ENCODE results near the gene TMEM60. TPM values are rescaled to one million over a fixed set of nuclear protein-coding genes. Genes with fewer than 3 reads are reported as not detected.
"Not testable (repeated sequence)": the region's sequence is repeated elsewhere in the genome, so short reads cannot be mapped to it uniquely, and the experiment has no call there.

Gene TMEM60
- total RNA-seq, 1 donor from 2014 or later, result 24.6 TPM

DNA sequence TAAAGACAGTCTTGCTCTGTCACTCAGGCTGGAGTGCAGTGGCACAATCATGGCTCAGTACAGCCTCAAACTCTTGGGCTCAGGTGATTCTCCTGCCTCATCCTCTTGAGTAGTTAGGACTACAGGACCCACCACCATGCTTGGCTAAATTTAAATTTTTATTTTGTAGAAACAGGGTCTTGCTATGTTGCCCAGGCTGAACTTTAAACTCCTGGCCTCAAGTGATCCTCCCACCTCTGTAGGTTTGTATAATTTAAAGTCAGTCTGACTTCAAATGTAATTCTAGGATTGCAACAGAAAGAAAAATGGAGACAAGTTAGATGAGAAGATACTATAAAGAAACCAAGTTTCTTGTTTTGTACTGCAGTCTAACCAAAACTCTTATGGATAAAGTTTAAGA, 11.5 kb downstream of the TMEM60 start:
- Histone ChIP-seq H3K27me3 (ENCODE audit: low read depth) (no peaks in the 10 kb centered on the region), H3K36me3 (peaks cover 9% of the 10 kb centered on the region), H3K4me1 (no peaks in the 10 kb centered on the region), H3K27ac (no peak overlapping the region), H3K9me3 (no peaks in the 10 kb centered on the region), H3K4me3 (no peak overlapping the region)
- DNase-seq (no peak), ATAC-seq (no peak)
- TF ChIP-seq, protein P1, sequence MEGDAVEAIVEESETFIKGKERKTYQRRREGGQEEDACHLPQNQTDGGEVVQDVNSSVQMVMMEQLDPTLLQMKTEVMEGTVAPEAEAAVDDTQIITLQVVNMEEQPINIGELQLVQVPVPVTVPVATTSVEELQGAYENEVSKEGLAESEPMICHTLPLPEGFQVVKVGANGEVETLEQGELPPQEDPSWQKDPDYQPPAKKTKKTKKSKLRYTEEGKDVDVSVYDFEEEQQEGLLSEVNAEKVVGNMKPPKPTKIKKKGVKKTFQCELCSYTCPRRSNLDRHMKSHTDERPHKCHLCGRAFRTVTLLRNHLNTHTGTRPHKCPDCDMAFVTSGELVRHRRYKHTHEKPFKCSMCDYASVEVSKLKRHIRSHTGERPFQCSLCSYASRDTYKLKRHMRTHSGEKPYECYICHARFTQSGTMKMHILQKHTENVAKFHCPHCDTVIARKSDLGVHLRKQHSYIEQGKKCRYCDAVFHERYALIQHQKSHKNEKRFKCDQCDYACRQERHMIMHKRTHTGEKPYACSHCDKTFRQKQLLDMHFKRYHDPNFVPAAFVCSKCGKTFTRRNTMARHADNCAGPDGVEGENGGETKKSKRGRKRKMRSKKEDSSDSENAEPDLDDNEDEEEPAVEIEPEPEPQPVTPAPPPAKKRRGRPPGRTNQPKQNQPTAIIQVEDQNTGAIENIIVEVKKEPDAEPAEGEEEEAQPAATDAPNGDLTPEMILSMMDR (IDR thresholded peaks at IDR 0.05), result no peak
- intact Hi-C loops (cut with DNase I), result no loop called here

DNA sequence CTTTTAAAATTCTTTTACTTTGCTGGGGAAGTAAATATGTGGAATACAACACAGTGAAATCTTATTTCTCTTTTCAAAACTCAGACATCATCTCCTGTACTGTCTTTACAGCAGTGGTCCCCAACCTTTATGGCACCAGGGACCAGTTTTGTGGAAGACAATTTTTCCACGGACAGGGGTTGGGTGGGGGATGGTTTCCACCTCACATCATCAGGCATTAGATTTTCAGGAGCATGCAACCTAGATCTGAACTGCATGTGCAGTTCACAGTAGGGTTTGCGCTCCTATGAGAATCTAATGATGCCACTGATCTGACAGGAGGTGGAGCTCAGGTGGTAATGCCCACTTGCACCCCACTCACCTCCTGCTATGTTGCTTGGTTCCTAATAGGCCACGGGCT, 12.2 kb downstream of the TMEM60 start:
- Histone ChIP-seq H3K9me3 (no peaks in the 10 kb centered on the region), H3K27ac (no peak overlapping the region), H3K27me3 (ENCODE audit: low read depth) (no peaks in the 10 kb centered on the region), H3K36me3 (peaks cover 10% of the 10 kb centered on the region), H3K4me3 (no peak overlapping the region), H3K4me1 (no peaks in the 10 kb centered on the region)
- TF ChIP-seq, protein P1 (IDR thresholded peaks at IDR 0.05), result no peak
- intact Hi-C loops (cut with DNase I), result no loop called here
- DNase-seq (no peak), ATAC-seq (no peak)

GRCh38 chr7:77784426-77784825, 13.8 kb downstream of the TMEM60 start:
- H3K4me3 ChIP-seq; ATAC-seq; H3K27me3 ChIP-seq (ENCODE audit: low read depth); H3K4me1 ChIP-seq; H3K9me3 ChIP-seq; H3K27ac ChIP-seq; DNase-seq; intact Hi-C loops (cut with DNase I): not testable (repeated sequence)
- peaks cover 20% of the 10 kb centered on the region for H3K36me3 ChIP-seq

DNA sequence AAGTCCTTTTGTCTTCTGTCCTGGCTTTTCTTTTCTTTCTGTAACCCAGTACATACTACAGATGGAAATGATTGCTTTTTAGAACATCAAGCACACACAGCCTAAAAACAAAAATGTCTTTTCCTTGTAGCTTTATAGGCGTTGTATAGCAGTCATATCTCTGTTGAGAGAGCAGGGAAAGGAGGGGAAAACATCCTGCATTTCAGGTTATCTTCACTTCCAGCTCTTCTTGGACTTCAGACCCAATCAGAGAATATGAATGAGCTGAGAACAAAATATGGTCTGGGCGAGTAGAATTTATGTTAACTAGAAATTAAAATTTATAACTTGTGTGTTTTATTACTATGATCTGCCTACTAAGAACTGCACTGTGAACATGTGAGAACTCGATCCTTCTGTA, 14.7 kb downstream of the TMEM60 start:
- Histone ChIP-seq H3K36me3 (peaks cover 28% of the 10 kb centered on the region), H3K4me3 (no peak overlapping the region), H3K27me3 (ENCODE audit: low read depth) (no peaks in the 10 kb centered on the region), H3K27ac (no peak overlapping the region), H3K4me1 (no peaks in the 10 kb centered on the region), H3K9me3 (no peaks in the 10 kb centered on the region)
- TF ChIP-seq, protein P1 (IDR thresholded peaks at IDR 0.05), result no peak
- intact Hi-C loops (cut with DNase I), result no loop called here
- DNase-seq, result no peak
- ATAC-seq, result no peak

GRCh38 chr7:77783111-77783510, 15.1 kb downstream of the TMEM60 start:
- no peak for ATAC-seq
- peaks cover 33% of the 10 kb centered on the region for H3K36me3 ChIP-seq
- H3K9me3 ChIP-seq, result no peaks in the 10 kb centered on the region
- intact Hi-C loops (cut with DNase I), result no loop called here
- no peak for DNase-seq
- no peaks in the 10 kb centered on the region for H3K27me3 ChIP-seq (ENCODE audit: low read depth)
- TF ChIP-seq, protein P1 (IDR thresholded peaks at IDR 0.05), result no peak
- H3K4me1 ChIP-seq, result no peaks in the 10 kb centered on the region
- H3K27ac ChIP-seq, result no peak overlapping the region
- H3K4me3 ChIP-seq, result no peak overlapping the region

GRCh38 chr7:77782383-77782782, 15.9 kb downstream of the TMEM60 start:
- intact Hi-C loops (cut with DNase I), result no loop called here
- Histone ChIP-seq H3K27me3 (ENCODE audit: low read depth) (no peaks in the 10 kb centered on the region), H3K9me3 (no peaks in the 10 kb centered on the region), H3K36me3 (peaks cover 34% of the 10 kb centered on the region), H3K4me1 (no peaks in the 10 kb centered on the region), H3K27ac (no peak overlapping the region), H3K4me3 (no peak overlapping the region)
- ATAC-seq, result no peak
- no peak for DNase-seq
- TF ChIP-seq, protein P1 (IDR thresholded peaks at IDR 0.05), result no peak
